Kidney epithelial cell (primary cell): ENCODE results near the gene PRIM1. TPM values are rescaled to one million over a fixed set of nuclear protein-coding genes. Genes with fewer than 3 reads are reported as not detected.

Source experiments
- DNase-seq: peaks from one replicate; pipeline ENCODE4 v3.0.0-alpha.2; 2010; ENCODE audit warnings: low read depth
- H3K27me3 ChIP-seq: 2 replicates; pipeline ENCODE4 v1.6.0; 2011; ENCODE audit warnings: low read length; ENCODE audit not compliant: control insufficient read depth, insufficient read depth
- H3K36me3 ChIP-seq: 2 replicates; pipeline ENCODE4 v1.5.1; 2011; ENCODE audit warnings: low read length; ENCODE audit not compliant: control insufficient read depth, insufficient read depth
- H3K4me3 ChIP-seq: 2 replicates; pipeline ENCODE4 v1.5.1; 2011; ENCODE audit warnings: low read depth, mild to moderate bottlenecking, control low read depth, low read length
- total RNA-seq: library from RNA; depleted of rRNA; stranded (reverse); fragments of >200 nt; gene quantifications from 2 replicates; pipeline ENCODE4 v1.2.3, GENCODE V29; 2015
- TF ChIP-seq, protein P1 (sequence below): IDR thresholded peaks from 2 replicates; pipeline ENCODE4 v1.5.1; 2011; ENCODE audit warnings: mild to moderate bottlenecking, moderate library complexity, low read length, control low read depth, inconsistent platforms; ENCODE audit not compliant: insufficient read depth, poor library complexity, severe bottlenecking

Gene PRIM1
- total RNA-seq, 1 donor from 2014 or later, result 4.5 TPM

DNA sequence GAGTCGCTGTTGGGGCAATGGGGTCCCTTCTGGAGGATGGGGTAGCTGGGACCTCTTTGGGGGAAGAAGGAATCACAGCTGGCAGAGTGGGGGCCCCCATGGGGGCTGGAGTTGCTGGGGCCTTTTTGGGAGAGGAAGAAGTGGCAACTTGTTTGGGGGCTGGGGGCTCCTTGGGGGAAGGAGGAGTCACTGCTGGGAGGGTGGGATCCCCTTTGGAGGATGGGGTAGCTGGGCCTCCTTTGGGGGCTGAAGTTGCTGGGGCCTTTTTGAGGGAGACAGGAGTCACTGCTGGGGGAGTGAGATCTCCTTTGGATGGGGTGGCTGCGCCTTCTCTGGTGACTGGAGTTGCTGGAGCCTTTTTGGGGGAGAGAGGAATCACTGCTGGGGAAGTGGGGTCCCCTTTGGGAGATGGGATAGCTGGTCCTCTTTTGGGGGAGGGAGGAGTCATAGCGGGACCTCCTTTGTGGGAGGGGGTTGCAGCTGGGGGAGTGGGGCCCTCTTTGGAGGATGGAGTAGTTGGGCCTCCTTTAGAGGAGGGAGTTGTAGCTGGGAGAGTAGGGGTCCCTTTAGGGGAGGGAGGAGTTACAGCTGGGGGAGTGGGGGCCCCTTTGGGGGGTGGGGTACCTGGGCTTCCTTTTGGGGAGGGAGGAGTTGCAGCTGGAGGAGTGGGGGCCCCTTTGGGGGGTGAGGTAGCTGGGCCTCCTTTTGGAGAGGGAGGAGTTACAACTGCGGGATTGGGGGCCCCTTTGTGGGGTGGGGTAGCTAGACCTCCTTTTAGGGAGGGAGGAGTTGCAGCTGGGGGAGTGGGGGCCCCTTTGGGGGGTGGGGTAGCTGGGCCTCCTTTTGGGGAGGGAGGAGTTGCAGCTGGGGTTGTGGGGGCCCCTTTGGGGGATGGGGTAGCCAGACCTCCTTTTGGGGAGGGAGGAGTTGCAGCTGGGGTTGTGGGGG is 34.9 kb downstream of the PRIM1 start:
- peaks cover 5% of the 10 kb centered on the region for H3K36me3 ChIP-seq
- no peaks in the 10 kb centered on the region for H3K27me3 ChIP-seq
- TF ChIP-seq, protein P1, sequence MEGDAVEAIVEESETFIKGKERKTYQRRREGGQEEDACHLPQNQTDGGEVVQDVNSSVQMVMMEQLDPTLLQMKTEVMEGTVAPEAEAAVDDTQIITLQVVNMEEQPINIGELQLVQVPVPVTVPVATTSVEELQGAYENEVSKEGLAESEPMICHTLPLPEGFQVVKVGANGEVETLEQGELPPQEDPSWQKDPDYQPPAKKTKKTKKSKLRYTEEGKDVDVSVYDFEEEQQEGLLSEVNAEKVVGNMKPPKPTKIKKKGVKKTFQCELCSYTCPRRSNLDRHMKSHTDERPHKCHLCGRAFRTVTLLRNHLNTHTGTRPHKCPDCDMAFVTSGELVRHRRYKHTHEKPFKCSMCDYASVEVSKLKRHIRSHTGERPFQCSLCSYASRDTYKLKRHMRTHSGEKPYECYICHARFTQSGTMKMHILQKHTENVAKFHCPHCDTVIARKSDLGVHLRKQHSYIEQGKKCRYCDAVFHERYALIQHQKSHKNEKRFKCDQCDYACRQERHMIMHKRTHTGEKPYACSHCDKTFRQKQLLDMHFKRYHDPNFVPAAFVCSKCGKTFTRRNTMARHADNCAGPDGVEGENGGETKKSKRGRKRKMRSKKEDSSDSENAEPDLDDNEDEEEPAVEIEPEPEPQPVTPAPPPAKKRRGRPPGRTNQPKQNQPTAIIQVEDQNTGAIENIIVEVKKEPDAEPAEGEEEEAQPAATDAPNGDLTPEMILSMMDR, result no peak
- no peak for DNase-seq
- H3K4me3 ChIP-seq, result no peak overlapping the region

DNA sequence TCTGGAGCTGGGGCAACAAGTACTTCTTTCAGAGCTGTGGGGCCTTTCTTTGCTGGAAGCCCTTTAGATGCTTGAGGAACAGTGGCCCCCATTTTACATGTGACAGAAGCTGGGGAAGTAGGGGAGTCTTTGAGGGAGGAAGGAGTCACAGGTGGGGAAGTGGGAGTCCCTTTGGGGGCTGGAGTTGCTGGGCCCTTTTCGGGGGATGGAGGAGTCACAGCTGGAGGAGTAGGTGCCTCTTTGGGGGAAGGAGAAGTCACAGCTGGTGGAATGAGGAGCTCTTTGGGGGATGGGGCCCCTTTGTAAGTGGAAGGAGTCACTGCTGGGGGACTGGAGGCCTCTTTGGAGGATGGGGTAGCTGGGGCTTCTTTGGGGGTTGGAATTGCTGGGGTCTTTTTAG is 35.7 kb downstream of the PRIM1 start:
- H3K36me3 ChIP-seq, result peaks cover 5% of the 10 kb centered on the region

DNA sequence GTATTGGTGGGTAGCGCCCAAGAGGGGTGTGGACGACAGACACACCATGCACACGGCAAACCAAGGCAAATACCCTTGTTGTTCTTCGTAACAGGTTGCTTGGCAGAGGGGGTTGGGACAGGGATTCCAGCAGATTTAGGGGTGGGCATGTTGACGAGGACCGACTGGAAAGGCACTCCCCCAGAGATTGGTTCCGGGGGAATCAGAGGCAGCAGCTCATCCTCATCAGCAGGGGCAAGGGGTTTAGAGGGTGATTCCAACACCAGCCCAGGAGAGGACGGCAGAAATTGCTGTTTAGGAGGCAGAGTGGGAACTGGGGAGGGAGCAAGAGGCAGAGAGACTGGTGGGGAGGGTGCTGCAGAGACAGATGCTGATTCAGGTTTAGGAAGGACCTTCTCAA is 36.3 kb downstream of the PRIM1 start:
- Histone ChIP-seq H3K36me3 (peaks cover 5% of the 10 kb centered on the region), H3K4me3 (no peak overlapping the region), H3K27me3 (no peaks in the 10 kb centered on the region)
- DNase-seq, result no peak
- TF ChIP-seq, protein P1, result no peak

More for the DNA sequence above, 35.7 kb downstream of the PRIM1 start:
- H3K4me3 ChIP-seq, result no peak overlapping the region
- TF ChIP-seq, protein P1, result no peak
- DNase-seq, result no peak
- H3K27me3 ChIP-seq, result no peaks in the 10 kb centered on the region

DNA sequence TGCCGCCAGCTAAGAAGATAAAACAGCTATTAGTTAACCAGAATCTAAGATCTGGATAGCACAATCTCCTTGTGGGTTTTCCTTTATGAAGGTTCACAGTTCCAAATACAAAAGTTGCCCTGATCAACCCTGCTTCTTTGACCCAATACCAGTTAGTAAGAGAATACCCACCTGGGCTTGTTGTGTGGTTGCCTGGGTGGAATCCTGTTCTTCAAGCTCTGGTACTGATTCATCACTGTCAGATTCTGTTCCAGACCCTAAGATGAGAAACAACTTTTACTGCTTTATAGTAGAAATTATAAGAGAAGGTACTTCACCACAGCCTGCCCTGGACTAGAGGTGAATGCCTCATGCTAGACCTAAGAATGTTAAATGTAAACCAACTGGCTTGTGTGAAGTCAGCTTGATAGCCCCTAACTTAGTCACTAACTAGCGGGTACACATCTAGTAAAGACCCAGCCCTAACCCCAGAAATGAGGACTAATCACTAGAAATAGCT is 37.6 kb downstream of the PRIM1 start:
- TF ChIP-seq, protein P1, result no peak
- H3K36me3 ChIP-seq, result peaks cover 2% of the 10 kb centered on the region
- no peak for DNase-seq

DNA sequence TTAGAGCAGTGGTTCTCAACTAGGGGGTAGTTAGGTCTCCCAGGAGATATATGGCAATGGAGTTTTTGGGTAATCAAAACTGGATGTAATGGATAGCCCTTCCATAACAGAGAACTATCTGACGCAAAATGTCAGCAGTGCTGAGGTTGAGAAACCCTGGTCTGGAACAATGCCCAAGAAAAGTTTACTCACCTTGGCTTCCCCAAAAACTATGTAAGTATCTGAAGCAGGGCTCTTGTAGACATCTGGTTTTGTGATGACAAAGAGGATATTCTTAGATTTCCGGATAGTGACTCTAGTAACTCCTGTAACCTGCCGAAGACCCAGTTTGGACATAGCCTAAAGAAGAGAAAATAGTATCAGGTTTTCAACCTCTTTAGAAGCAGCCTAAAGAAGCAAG is 38.8 kb downstream of the PRIM1 start:
- peaks cover 2% of the 10 kb centered on the region for H3K36me3 ChIP-seq
- TF ChIP-seq, protein P1, result no peak
- no peak for DNase-seq
- no peak overlapping the region for H3K4me3 ChIP-seq
- no peaks in the 10 kb centered on the region for H3K27me3 ChIP-seq

More for the DNA sequence above, 37.6 kb downstream of the PRIM1 start:
- Histone ChIP-seq H3K4me3 (no peak overlapping the region), H3K27me3 (no peaks in the 10 kb centered on the region)
